ENCODE data around the gene GMDS.

Gene GMDS

GRCh38 chr6:1615853-1616420 is 629.5 kb downstream of the GMDS start:
- no peak for DNase-seq (ENCODE audit: low read depth)
- no peak overlapping the region for H3K4me3 ChIP-seq (ENCODE audit: control insufficient read depth, low read depth, low read length)
- TF ChIP-seq CTCF (IDR thresholded peaks at IDR 0.05; ENCODE audit: control insufficient read depth, insufficient read depth, low read depth, low read length, missing control alignments): no peak

- no peak for TF ChIP-seq CTCF (IDR thresholded peaks at IDR 0.05; ENCODE audit: control insufficient read depth, insufficient read depth, low read depth, low read length, missing control alignments)
- DNase-seq (ENCODE audit: low read depth): no peak
- H3K4me3 ChIP-seq (ENCODE audit: control insufficient read depth, low read depth, low read length): no peak overlapping the region
Observed at GRCh38 chr6:1615151-1615852, 630.1 kb downstream of the GMDS start.

GRCh38 chr6:1614448-1615150 is 630.8 kb downstream of the GMDS start:
- H3K4me3 ChIP-seq (ENCODE audit: control insufficient read depth, low read depth, low read length): peak overlapping the region; percentile 75
- no peak for TF ChIP-seq CTCF (IDR thresholded peaks at IDR 0.05; ENCODE audit: control insufficient read depth, insufficient read depth, low read depth, low read length, missing control alignments)
- DNase-seq (ENCODE audit: low read depth): no peak

GRCh38 chr6:1613688-1614447 is 631.5 kb downstream of the GMDS start:
- no peak for TF ChIP-seq CTCF (IDR thresholded peaks at IDR 0.05; ENCODE audit: control insufficient read depth, insufficient read depth, low read depth, low read length, missing control alignments)
- DNase-seq (ENCODE audit: low read depth): no peak
- H3K4me3 ChIP-seq (ENCODE audit: control insufficient read depth, low read depth, low read length): peak overlapping the region; percentile 75

- no peak for DNase-seq (ENCODE audit: low read depth)
- no peak for TF ChIP-seq CTCF (IDR thresholded peaks at IDR 0.05; ENCODE audit: control insufficient read depth, insufficient read depth, low read depth, low read length, missing control alignments)
- H3K4me3 ChIP-seq (ENCODE audit: control insufficient read depth, low read depth, low read length): peak overlapping the region; percentile 75
Observed at GRCh38 chr6:1613346-1613687, 632.1 kb downstream of the GMDS start.

GRCh38 chr6:1612974-1613306 is 632.5 kb downstream of the GMDS start:
- peak overlapping the region; percentile 75 for H3K4me3 ChIP-seq (ENCODE audit: control insufficient read depth, low read depth, low read length)
- DNase-seq (ENCODE audit: low read depth): peak; percentile 56
- no peak for TF ChIP-seq CTCF (IDR thresholded peaks at IDR 0.05; ENCODE audit: control insufficient read depth, insufficient read depth, low read depth, low read length, missing control alignments)

Measured in AG09309 (cell line).